ENCODE data around the gene HOXD8. TPM values are rescaled to one million over a fixed set of nuclear protein-coding genes. Genes with fewer than 3 reads are reported as not detected.

Gene HOXD8
- total and polyA plus RNA-seq, 2 donors (not counting 1 experiment from before 2014, with no cell fraction given), result not detected

DNA sequence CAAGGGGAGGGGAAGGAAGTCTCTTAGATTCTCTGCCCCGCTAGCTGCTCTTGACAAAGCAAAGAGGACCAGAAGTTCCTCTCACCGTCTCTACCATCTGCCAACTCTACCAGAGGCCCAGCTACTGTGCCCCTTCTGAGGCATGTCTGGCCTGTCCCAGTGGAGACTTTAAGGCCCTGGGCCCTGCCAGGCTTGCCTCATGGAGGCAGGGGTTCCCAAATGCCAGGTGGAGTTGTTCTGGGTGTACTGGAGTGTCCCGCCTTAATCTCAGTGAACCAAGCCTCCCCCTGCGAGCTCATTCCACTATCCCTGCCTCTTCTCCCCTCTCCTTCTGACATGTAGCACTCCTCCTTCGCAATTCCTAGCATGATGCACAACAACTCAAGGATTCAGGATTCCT is 27.7 kb upstream of the HOXD8 start:
- Histone ChIP-seq H3K4me2 (ENCODE audit: extremely low read depth, insufficient read depth, low read length) (no peak overlapping the region), H3K27me3 (ENCODE audit: control insufficient read depth, insufficient read depth, low read length) (peaks cover 89% of the 10 kb centered on the region), H3K4me3 (replicated peaks in 1 of 4; ENCODE audit: control extremely low read depth in 1 of 4, insufficient read depth in 1 of 4, low read depth in 3 of 4, low read length in 4 of 4) (no peak overlapping the region), H3K27ac (ENCODE audit: insufficient read depth, low read length) (no peak overlapping the region), H3K9me3 (ENCODE audit: control insufficient read depth, insufficient read depth, low read depth, low read length) (no peaks in the 10 kb centered on the region), H2AFZ (ENCODE audit: low read length) (no peak overlapping the region), H3K36me3 (ENCODE audit: control insufficient read depth, insufficient read depth, low read length) (no peaks in the 10 kb centered on the region), H3K4me1 (ENCODE audit: control insufficient read depth, extremely low read depth, insufficient read depth, low read length) (no peaks in the 10 kb centered on the region), H3K9ac (ENCODE audit: insufficient read depth, low read length) (no peak overlapping the region), H3K79me2 (ENCODE audit: control insufficient read depth, insufficient read depth, low read length) (no peaks in the 10 kb centered on the region), H4K20me1 (ENCODE audit: control insufficient read depth, extremely low read depth, insufficient read depth, low read length) (no peaks in the 10 kb centered on the region)
- no peak for DNase-seq (ENCODE audit: low read depth in 2 of 2)
- TF ChIP-seq EZH2 (IDR thresholded peaks at IDR 0.05; ENCODE audit: low read length, missing control alignments), result no peak
- TF ChIP-seq, protein P1, sequence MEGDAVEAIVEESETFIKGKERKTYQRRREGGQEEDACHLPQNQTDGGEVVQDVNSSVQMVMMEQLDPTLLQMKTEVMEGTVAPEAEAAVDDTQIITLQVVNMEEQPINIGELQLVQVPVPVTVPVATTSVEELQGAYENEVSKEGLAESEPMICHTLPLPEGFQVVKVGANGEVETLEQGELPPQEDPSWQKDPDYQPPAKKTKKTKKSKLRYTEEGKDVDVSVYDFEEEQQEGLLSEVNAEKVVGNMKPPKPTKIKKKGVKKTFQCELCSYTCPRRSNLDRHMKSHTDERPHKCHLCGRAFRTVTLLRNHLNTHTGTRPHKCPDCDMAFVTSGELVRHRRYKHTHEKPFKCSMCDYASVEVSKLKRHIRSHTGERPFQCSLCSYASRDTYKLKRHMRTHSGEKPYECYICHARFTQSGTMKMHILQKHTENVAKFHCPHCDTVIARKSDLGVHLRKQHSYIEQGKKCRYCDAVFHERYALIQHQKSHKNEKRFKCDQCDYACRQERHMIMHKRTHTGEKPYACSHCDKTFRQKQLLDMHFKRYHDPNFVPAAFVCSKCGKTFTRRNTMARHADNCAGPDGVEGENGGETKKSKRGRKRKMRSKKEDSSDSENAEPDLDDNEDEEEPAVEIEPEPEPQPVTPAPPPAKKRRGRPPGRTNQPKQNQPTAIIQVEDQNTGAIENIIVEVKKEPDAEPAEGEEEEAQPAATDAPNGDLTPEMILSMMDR (conservative IDR thresholded peaks at IDR 0.05 in 1 of 2, IDR thresholded peaks at IDR 0.05 in 1 of 2; ENCODE audit: low read depth in 1 of 2, low read length in 2 of 2), result no peak

DNA sequence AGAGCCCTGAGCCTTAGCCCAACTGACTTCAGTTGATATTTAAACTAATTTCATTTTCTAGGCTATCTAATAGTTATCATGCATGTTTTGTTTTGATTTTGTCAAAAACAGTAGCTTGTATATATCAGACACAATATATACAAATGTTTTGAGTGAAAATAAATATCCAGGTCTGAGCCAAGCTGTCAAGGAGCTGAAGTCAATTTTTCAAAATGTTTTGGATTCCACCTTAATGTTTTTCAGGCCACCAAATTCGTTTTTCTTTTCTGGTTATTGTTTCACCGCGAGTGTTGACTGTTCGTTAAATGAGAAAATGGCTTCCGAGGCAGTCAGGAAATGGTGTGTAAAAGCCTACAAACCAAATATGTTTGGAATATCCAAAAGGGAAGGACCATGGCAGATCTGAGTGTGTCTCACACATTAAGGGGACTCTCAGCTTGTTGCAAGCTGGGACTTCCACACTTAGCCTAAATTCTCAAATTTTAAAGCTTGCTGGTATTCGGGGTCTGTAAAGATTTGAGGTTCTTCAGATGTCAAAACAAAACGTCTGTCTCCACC is 27.1 kb upstream of the HOXD8 start:
- Histone ChIP-seq H3K27me3 (ENCODE audit: control insufficient read depth, insufficient read depth, low read length) (peaks cover 88% of the 10 kb centered on the region), H3K4me3 (replicated peaks in 1 of 4; ENCODE audit: control extremely low read depth in 1 of 4, insufficient read depth in 1 of 4, low read depth in 3 of 4, low read length in 4 of 4) (no peak overlapping the region), H2AFZ (ENCODE audit: low read length) (no peak overlapping the region), H4K20me1 (ENCODE audit: control insufficient read depth, extremely low read depth, insufficient read depth, low read length) (no peaks in the 10 kb centered on the region), H3K4me1 (ENCODE audit: control insufficient read depth, extremely low read depth, insufficient read depth, low read length) (no peaks in the 10 kb centered on the region), H3K4me2 (ENCODE audit: extremely low read depth, insufficient read depth, low read length) (no peak overlapping the region), H3K79me2 (ENCODE audit: control insufficient read depth, insufficient read depth, low read length) (no peaks in the 10 kb centered on the region), H3K9me3 (ENCODE audit: control insufficient read depth, insufficient read depth, low read depth, low read length) (no peaks in the 10 kb centered on the region), H3K9ac (ENCODE audit: insufficient read depth, low read length) (no peak overlapping the region), H3K27ac (ENCODE audit: insufficient read depth, low read length) (no peak overlapping the region), H3K36me3 (ENCODE audit: control insufficient read depth, insufficient read depth, low read length) (no peaks in the 10 kb centered on the region)
- TF ChIP-seq EZH2 (IDR thresholded peaks at IDR 0.05; ENCODE audit: low read length, missing control alignments), result no peak
- TF ChIP-seq, protein P1 (conservative IDR thresholded peaks at IDR 0.05 in 1 of 2, IDR thresholded peaks at IDR 0.05 in 1 of 2; ENCODE audit: low read depth in 1 of 2, low read length in 2 of 2), result no peak
- DNase-seq (ENCODE audit: low read depth in 2 of 2), result no peak

DNA sequence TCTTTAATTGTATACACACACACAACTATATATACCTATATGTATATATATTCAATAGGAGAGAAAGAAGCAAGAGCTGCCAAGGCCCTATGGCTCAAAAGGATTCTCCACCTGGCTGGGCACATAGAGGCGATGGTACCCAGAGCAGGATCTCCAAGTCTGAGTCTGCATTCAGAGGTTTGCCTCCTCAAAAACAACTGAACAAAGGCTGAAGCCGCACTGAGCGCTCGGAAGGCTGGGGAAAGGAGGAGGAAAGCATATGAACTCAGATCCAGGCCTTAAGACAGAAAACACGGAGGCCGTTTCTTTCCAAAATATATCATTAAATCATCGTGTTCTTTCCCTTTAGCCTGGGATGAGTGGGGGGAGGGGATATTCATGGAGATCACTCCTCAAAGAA is 26.3 kb upstream of the HOXD8 start:
- no peak for DNase-seq (ENCODE audit: low read depth in 2 of 2)
- no peaks in the 10 kb centered on the region for H3K36me3 ChIP-seq (ENCODE audit: control insufficient read depth, insufficient read depth, low read length)
- H2AFZ ChIP-seq (ENCODE audit: low read length), result no peak overlapping the region
- no peaks in the 10 kb centered on the region for H3K79me2 ChIP-seq (ENCODE audit: control insufficient read depth, insufficient read depth, low read length)
- no peaks in the 10 kb centered on the region for H4K20me1 ChIP-seq (ENCODE audit: control insufficient read depth, extremely low read depth, insufficient read depth, low read length)
- no peak overlapping the region for H3K4me3 ChIP-seq (replicated peaks in 1 of 4; ENCODE audit: control extremely low read depth in 1 of 4, insufficient read depth in 1 of 4, low read depth in 3 of 4, low read length in 4 of 4)
- H3K27ac ChIP-seq (ENCODE audit: insufficient read depth, low read length), result no peak overlapping the region
- no peak for TF ChIP-seq EZH2 (IDR thresholded peaks at IDR 0.05; ENCODE audit: low read length, missing control alignments)
- TF ChIP-seq, protein P1 (conservative IDR thresholded peaks at IDR 0.05 in 1 of 2, IDR thresholded peaks at IDR 0.05 in 1 of 2; ENCODE audit: low read depth in 1 of 2, low read length in 2 of 2), result no peak
- peaks cover 82% of the 10 kb centered on the region for H3K27me3 ChIP-seq (ENCODE audit: control insufficient read depth, insufficient read depth, low read length)
- H3K9me3 ChIP-seq (ENCODE audit: control insufficient read depth, insufficient read depth, low read depth, low read length), result no peaks in the 10 kb centered on the region
- H3K9ac ChIP-seq (ENCODE audit: insufficient read depth, low read length), result no peak overlapping the region
- no peak overlapping the region for H3K4me2 ChIP-seq (ENCODE audit: extremely low read depth, insufficient read depth, low read length)
- H3K4me1 ChIP-seq (ENCODE audit: control insufficient read depth, extremely low read depth, insufficient read depth, low read length), result no peaks in the 10 kb centered on the region
